ENCODE measurements around the gene NDUFAF3. TPM values are rescaled to one million over a fixed set of nuclear protein-coding genes. Genes with fewer than 3 reads are reported as not detected.
A peak's percentile ranks its signal among the peaks of the same experiment; 100 is the strongest.

The NDUFAF3 gene
- polyA plus RNA-seq, 1 donor from 2014 or later, result 188 TPM

DNA sequence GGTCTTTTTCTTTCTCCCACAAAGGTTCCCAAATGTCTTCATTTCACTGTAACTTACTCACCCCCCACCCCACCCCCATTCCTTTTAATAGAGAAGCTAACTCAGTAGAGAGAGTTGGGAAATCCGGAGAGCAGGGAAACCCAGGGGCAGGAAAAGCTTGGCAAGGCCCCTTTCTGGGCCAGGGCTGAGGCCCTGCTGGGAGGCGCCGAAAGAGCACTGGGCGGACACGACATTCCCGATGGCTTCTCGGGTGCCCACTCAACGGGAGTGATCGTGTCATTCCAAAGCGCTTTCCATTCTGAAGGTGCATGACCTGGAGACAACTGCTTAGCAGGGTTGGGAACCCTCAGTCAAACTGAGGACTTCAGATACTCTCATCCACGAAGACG lies 2.0 kb upstream of the NDUFAF3 start:
- Mint-ChIP-seq H3K27me3 (no peaks in the 10 kb centered on the region), H3K4me1 (peaks cover 11 to 25% (median 17%) of the 10 kb centered on the region in 3 donors), H3K4me3 (peak overlapping the region; percentile 92 to 98 (median 96)), H3K9me3 (no peaks in the 10 kb centered on the region), H3K27ac (peak overlapping the region; percentile 92 to 97 (median 93)), H3K36me3 (peaks cover 2% of the 10 kb centered on the region)

GRCh38 chr3:49020330-49021212 lies 1.4 kb upstream of the NDUFAF3 start:
- peaks cover 15 to 31% (median 23%) of the 10 kb centered on the region in 3 donors for H3K4me1 Mint-ChIP-seq
- H3K27me3 Mint-ChIP-seq, result no peaks in the 10 kb centered on the region
- H3K9me3 Mint-ChIP-seq, result no peaks in the 10 kb centered on the region
- peak overlapping the region; percentile 92 to 98 (median 96) for H3K4me3 Mint-ChIP-seq
- H3K27ac Mint-ChIP-seq, result peak overlapping the region; percentile 92 to 97 (median 93)
- H3K36me3 Mint-ChIP-seq, result peaks cover 2% of the 10 kb centered on the region

- peak overlapping the region; percentile 92 to 97 (median 93) for H3K27ac Mint-ChIP-seq
- H3K4me3 Mint-ChIP-seq, result peak overlapping the region; percentile 92 to 98 (median 94)
- no peaks in the 10 kb centered on the region for H3K27me3 Mint-ChIP-seq
- H3K4me1 Mint-ChIP-seq, result peaks cover 19 to 36% (median 26%) of the 10 kb centered on the region in 3 donors
- H3K9me3 Mint-ChIP-seq, result no peaks in the 10 kb centered on the region
- H3K36me3 Mint-ChIP-seq, result peaks cover 2% of the 10 kb centered on the region
Observed at GRCh38 chr3:49021213-49021812, 608 bp upstream of the NDUFAF3 start.

GRCh38 chr3:49022688-49023171 lies 809 bp downstream of the NDUFAF3 start:
- H3K27ac Mint-ChIP-seq, result peak overlapping the region; percentile 92 to 97 (median 96)
- H3K27me3 Mint-ChIP-seq, result no peaks in the 10 kb centered on the region
- H3K4me3 Mint-ChIP-seq, result peak overlapping the region; percentile 92 to 97 (median 94)
- no peaks in the 10 kb centered on the region for H3K9me3 Mint-ChIP-seq
- H3K36me3 Mint-ChIP-seq, result peaks cover 2% of the 10 kb centered on the region
- H3K4me1 Mint-ChIP-seq, result peaks cover 19 to 41% (median 23%) of the 10 kb centered on the region in 3 donors

- Mint-ChIP-seq H3K4me3 (peak overlapping the region; percentile 60 to 94 (median 84)), H3K9me3 (no peaks in the 10 kb centered on the region), H3K27me3 (no peaks in the 10 kb centered on the region), H3K4me1 (peaks cover 16 to 47% (median 29%) of the 10 kb centered on the region in 3 donors), H3K27ac (peak overlapping the region; percentile 10 to 92 (median 16)), H3K36me3 (peaks cover 2% of the 10 kb centered on the region)
Observed at GRCh38 chr3:49023775-49024174, 1.9 kb downstream of the NDUFAF3 start.

GRCh38 chr3:49024449-49024848 lies 2.5 kb downstream of the NDUFAF3 start:
- Mint-ChIP-seq H3K4me1 (peaks cover 18 to 49% (median 34%) of the 10 kb centered on the region in 3 donors), H3K36me3 (peaks cover 2% of the 10 kb centered on the region), H3K27me3 (no peaks in the 10 kb centered on the region), H3K27ac (peak overlapping the region in 1 of 3 donors; percentile 16), H3K4me3 (peak overlapping the region in 2 of 4 donors; percentile 25 to 92), H3K9me3 (no peaks in the 10 kb centered on the region)

DNA sequence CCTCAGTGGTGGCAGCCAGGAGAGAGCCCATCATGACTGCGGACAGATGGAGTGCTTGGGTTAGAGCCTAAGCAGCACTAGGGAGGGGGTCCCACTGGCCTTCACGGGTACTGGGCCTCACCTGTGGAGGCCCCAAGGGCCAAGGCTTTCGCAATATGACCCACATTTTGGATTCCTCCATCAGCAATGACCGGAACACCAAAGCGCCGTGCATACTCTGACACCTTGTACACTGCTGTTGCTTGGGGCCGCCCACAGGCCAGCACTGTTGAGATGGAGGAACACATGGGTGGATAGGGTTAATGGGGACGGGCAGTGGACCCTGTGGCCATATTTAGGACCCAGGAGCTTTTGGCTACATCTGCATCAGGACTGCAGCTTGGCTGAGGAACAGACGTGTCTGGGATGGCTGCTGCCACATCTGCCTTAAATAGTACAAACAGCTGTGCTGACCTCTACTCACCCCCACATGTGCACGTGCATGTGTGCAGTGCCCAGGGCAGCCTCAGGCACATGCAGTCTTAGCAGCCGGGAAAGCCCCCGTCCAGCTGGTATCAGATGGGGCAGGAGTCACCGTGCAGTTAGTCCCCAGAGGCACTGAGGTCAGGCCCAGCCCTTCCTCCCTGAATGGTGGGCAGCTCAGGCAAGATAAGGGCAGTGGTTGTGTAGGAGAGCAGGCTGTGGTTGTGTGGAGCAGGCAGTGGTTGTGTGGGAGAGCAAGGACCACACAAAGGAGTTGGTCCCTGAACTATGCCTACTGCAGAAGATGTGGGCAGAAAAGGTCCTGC lies 3.3 kb downstream of the NDUFAF3 start:
- Mint-ChIP-seq H3K9me3 (no peaks in the 10 kb centered on the region), H3K4me3 (peak overlapping the region in 2 of 4 donors; percentile 76 to 92), H3K27ac (peak overlapping the region in 2 of 3 donors; percentile 49 to 86), H3K27me3 (no peaks in the 10 kb centered on the region), H3K36me3 (peaks cover 2% of the 10 kb centered on the region), H3K4me1 (peaks cover 20 to 44% (median 29%) of the 10 kb centered on the region in 3 donors)

DNA sequence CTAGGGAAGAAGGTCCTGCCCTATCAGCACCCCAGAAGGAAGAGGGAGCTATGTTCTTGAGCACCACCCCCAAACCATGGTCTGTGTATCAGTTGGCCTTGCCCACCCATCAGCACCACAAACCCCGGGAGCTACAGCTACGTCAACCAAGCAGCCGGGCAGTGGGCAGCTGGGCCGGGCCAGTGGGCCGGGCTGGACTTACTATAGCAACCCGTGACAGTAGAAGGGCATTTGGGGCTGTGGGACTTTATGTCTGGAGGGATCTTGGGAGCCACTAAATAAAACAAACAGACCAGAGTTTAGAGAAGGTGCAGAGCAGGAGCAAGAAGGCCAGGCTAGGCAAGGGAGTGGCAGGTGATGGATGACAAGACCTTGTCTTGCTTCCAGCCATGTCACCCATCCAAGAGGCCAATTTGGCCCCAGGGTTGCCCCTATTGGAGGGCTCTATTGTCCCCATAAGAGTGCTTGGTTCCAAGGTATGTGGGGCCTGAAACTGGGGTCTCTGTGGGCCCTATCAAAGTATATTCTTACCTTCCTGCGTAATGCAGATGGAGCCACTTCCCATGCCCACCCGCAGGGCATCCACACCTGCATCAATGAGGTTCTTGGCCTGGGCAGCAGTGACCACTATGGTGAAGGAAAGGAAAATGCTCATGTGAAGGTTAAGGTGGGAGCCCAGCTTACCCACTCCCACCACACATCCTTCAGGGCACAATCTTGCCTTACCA lies 4.0 kb downstream of the NDUFAF3 start:
- peaks cover 2% of the 10 kb centered on the region for H3K36me3 Mint-ChIP-seq
- peaks cover 20 to 42% (median 27%) of the 10 kb centered on the region in 3 donors for H3K4me1 Mint-ChIP-seq
- no peaks in the 10 kb centered on the region for H3K27me3 Mint-ChIP-seq
- no peaks in the 10 kb centered on the region for H3K9me3 Mint-ChIP-seq
- H3K4me3 Mint-ChIP-seq, result peak overlapping the region in 2 of 4 donors; percentile 76 to 92
- peak overlapping the region in 1 of 3 donors; percentile 86 for H3K27ac Mint-ChIP-seq

GRCh38 chr3:49026536-49026935 lies 4.6 kb downstream of the NDUFAF3 start:
- Mint-ChIP-seq H3K4me1 (peaks cover 20 to 42% (median 27%) of the 10 kb centered on the region in 3 donors), H3K27ac (peak overlapping the region in 2 of 3 donors; percentile 9 to 86), H3K4me3 (peak overlapping the region in 2 of 4 donors; percentile 70 to 92), H3K36me3 (peaks cover 2% of the 10 kb centered on the region), H3K9me3 (no peaks in the 10 kb centered on the region), H3K27me3 (no peaks in the 10 kb centered on the region)

GRCh38 chr3:49027634-49028033 lies 5.7 kb downstream of the NDUFAF3 start:
- Mint-ChIP-seq H3K27me3 (no peaks in the 10 kb centered on the region), H3K4me3 (peak overlapping the region in 1 of 4 donors; percentile 92), H3K4me1 (peaks cover 20 to 42% (median 27%) of the 10 kb centered on the region in 3 donors), H3K9me3 (no peaks in the 10 kb centered on the region), H3K27ac (peak overlapping the region in 2 of 3 donors; percentile 23 to 86), H3K36me3 (peaks cover 2% of the 10 kb centered on the region)

DNA sequence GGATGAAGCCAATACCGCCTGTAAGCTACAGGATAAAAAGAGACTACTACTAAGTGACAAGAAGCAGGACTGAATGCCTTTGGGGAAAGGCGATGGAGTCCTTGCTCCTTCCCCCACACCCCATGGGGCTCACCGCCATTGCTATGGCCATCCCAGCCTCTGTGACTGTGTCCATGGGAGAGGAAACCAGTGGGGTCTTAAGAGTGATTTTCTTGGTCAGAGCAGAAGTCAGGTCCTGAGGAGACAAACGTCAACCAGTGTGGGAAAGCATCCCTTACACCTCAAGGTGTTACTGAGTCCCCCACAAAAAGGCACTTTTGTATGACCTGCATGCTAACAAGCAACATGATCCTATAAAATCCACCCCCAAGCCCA lies 6.4 kb downstream of the NDUFAF3 start:
- Mint-ChIP-seq H3K36me3 (no peaks in the 10 kb centered on the region), H3K27ac (peak overlapping the region; percentile 79 to 98 (median 91)), H3K27me3 (no peaks in the 10 kb centered on the region), H3K4me1 (peaks cover 15 to 38% (median 23%) of the 10 kb centered on the region in 3 donors), H3K9me3 (no peaks in the 10 kb centered on the region), H3K4me3 (peak overlapping the region; percentile 85 to 97 (median 94))

GRCh38 chr3:49028673-49029562 lies 7.0 kb downstream of the NDUFAF3 start, which contains the start of gene IMPDH2:
IMPDH2 (minus strand) TSS chr3:49029398; CDS start chr3:49029350, 48 bp downstream.
- H3K27ac Mint-ChIP-seq, result peak within 1 kb of the TSS; percentile 79 to 98 (median 91)
- peak within 1 kb of the TSS; percentile 85 to 97 (median 94) for H3K4me3 Mint-ChIP-seq
- H3K9me3 Mint-ChIP-seq, result no peaks in the 10 kb centered on the region
- peaks cover 14 to 37% (median 20%) of the 10 kb centered on the region in 3 donors for H3K4me1 Mint-ChIP-seq
- no peaks in the 10 kb centered on the region for H3K27me3 Mint-ChIP-seq
- H3K36me3 Mint-ChIP-seq, result no peaks in the 10 kb centered on the region

- H3K27me3 Mint-ChIP-seq, result no peaks in the 10 kb centered on the region
- H3K4me3 Mint-ChIP-seq, result peak overlapping the region; percentile 85 to 97 (median 94)
- no peaks in the 10 kb centered on the region for H3K9me3 Mint-ChIP-seq
- H3K36me3 Mint-ChIP-seq, result no peaks in the 10 kb centered on the region
- H3K27ac Mint-ChIP-seq, result peak overlapping the region; percentile 79 to 98 (median 91)
- H3K4me1 Mint-ChIP-seq, result peaks cover 14 to 37% (median 20%) of the 10 kb centered on the region in 3 donors
Observed at GRCh38 chr3:49029563-49029884, 7.6 kb downstream of the NDUFAF3 start.
